NCI-H1930 (cell line): ENCODE results near the gene ABHD6.
"Not testable (repeated sequence)": the region's sequence is repeated elsewhere in the genome, so short reads cannot be mapped to it uniquely, and the experiment has no call there.

ENCODE experiments used
- DNase-seq, 2 experiments: peaks; one replicate each; lab custom pipeline; 2025; lab: John Stamatoyannopoulos, UW

Gene ABHD6

GRCh38 chr3:58210761-58211460, 26.7 kb upstream of the ABHD6 start, which contains the start of gene DNASE1L3:
TSS of gene DNASE1L3 (minus strand) at chr3:58210972. CDS start at chr3:58210906, 66 bp downstream.
- DNase-seq = no peak

GRCh38 chr3:58214484-58215316, 22.9 kb upstream of the ABHD6 start:
- DNase-seq = no peak

- no peak for DNase-seq
Measured at GRCh38 chr3:58215317-58216025, 22.1 kb upstream of the ABHD6 start.

GRCh38 chr3:58216496-58217195, 20.9 kb upstream of the ABHD6 start:
- no peak for DNase-seq

GRCh38 chr3:58217209-58217811, 20.3 kb upstream of the ABHD6 start:
- peak in 1 of 2 experiments; percentile 15 for DNase-seq

GRCh38 chr3:58218904-58219303, 18.7 kb upstream of the ABHD6 start:
- DNase-seq = no peak

GRCh38 chr3:58222161-58222724, 15.3 kb upstream of the ABHD6 start:
- no peak for DNase-seq

GRCh38 chr3:58223855-58224254, 13.7 kb upstream of the ABHD6 start:
- no peak for DNase-seq

- DNase-seq = not testable (repeated sequence)
Measured at GRCh38 chr3:58227933-58228332, 9.7 kb upstream of the ABHD6 start.

GRCh38 chr3:58230876-58231552, 6.6 kb upstream of the ABHD6 start:
- no peak for DNase-seq

GRCh38 chr3:58231666-58232065, 5.9 kb upstream of the ABHD6 start:
- no peak for DNase-seq

GRCh38 chr3:58234516-58234931, 3.1 kb upstream of the ABHD6 start:
- no peak for DNase-seq

GRCh38 chr3:58235970-58236369, 1.6 kb upstream of the ABHD6 start:
- no peak for DNase-seq

GRCh38 chr3:58236527-58237237, 910 bp upstream of the ABHD6 start:
- no peak for DNase-seq

- DNase-seq = peak in 1 of 2 experiments; percentile 8
Measured at GRCh38 chr3:58237941-58238681, 519 bp downstream of the ABHD6 start.

GRCh38 chr3:58238830-58239229, 1.2 kb downstream of the ABHD6 start:
- DNase-seq = no peak

GRCh38 chr3:58241306-58242044, 3.9 kb downstream of the ABHD6 start:
- DNase-seq = no peak

GRCh38 chr3:58242340-58242739, 4.7 kb downstream of the ABHD6 start:
- DNase-seq = no peak
